K562 (cell line): Measurements from ENCODE around the gene WDCP.

Source experiments
- CREBBP ChIP-seq: IDR thresholded peaks from one replicate; pipeline ENCODE4 v1.6.1; 2012; ENCODE audit warnings: low read depth, mild to moderate bottlenecking, control low read depth, inconsistent platforms, low read length
- CTCF ChIP-seq, 3 experiments: IDR thresholded peaks in 2 of 3; conservative IDR thresholded peaks in 1 of 3; 2 replicates each; pipeline ENCODE4 v1.5.1; 2011 to 2012; ENCODE audit warnings: low read length in 3 of 3, mild to moderate bottlenecking in 3 of 3, control low read depth in 2 of 3, improper control_type of control experiment in 1 of 3, inconsistent platforms in 1 of 3, low read depth in 1 of 3, mixed read lengths in 1 of 3, moderate library complexity in 1 of 3; ENCODE audit not compliant: insufficient read depth in 2 of 3
- E2F5 ChIP-seq: sonication (generic); formaldehyde crosslinking; IDR thresholded peaks from 2 replicates; pipeline ENCODE4 v1.8.0; 2022; ENCODE audit warnings: mild to moderate bottlenecking, missing genetic modification reagents
- FOS ChIP-seq: IDR thresholded peaks from 3 replicates; pipeline ENCODE4 v1.6.1; 2011; ENCODE audit not compliant: insufficient read length; ENCODE audit errors: extremely low read depth
- HDGF ChIP-seq: fragments of 450-650 bp; IDR thresholded peaks from 2 replicates; pipeline ENCODE4 v1.6.1; 2016
- HMG20A ChIP-seq: fragments of 450-650 bp; formaldehyde crosslinking; conservative IDR thresholded peaks from 2 replicates; pipeline ENCODE4 v1.4.0; 2020; ENCODE audit warnings: mild to moderate bottlenecking, mixed read lengths
- RAD21 ChIP-seq, 2 experiments: fragments of 250-450 bp in 1 of 2; fragments of 450-650 bp in 1 of 2; sonication (Bioruptor Pico) in 1 of 2; formaldehyde crosslinking in 1 of 2; IDR thresholded peaks in 1 of 2; conservative IDR thresholded peaks in 1 of 2; 2 replicates each; pipeline versions ENCODE4 v1.4.0 to v1.8.0; 2020 to 2022; ENCODE audit warnings: mild to moderate bottlenecking in 2 of 2, moderate library complexity in 1 of 2
- ZKSCAN8 ChIP-seq: fragments of 200-800 bp; sonication (Bioruptor generic); IDR thresholded peaks from 2 replicates; pipeline ENCODE4 v1.6.1; 2016; ENCODE audit warnings: missing genetic modification characterization, missing compliant biosample characterization
- ZZZ3 ChIP-seq: fragments of 450-650 bp; IDR thresholded peaks from 2 replicates; pipeline ENCODE4 v1.6.1; 2016; ENCODE audit warnings: antibody characterized with exemption, mild to moderate bottlenecking, moderate library complexity

GRCh38 chr2:24016853-24017703 lies 30.1 kb downstream of the WDCP start:
- no peak for TF ChIP-seq E2F5 (CRISPR knock-in tag)
- TF ChIP-seq RAD21 (CRISPR knock-in tag; conservative IDR thresholded peaks at IDR 0.05 in 1 of 2, IDR thresholded peaks at IDR 0.05 in 1 of 2): no peak
- TF ChIP-seq HDGF: no peak
- no peak for TF ChIP-seq HMG20A (CRISPR knock-in tag)
- TF ChIP-seq CREBBP: no peak
- no peak for TF ChIP-seq CTCF (IDR thresholded peaks at IDR 0.05 in 2 of 3, conservative IDR thresholded peaks at IDR 0.05 in 1 of 3; ENCODE audit: insufficient read depth in 2 of 3, low read depth in 1 of 3, low read length in 3 of 3)
- no peak for TF ChIP-seq FOS
- no peak for TF ChIP-seq ZZZ3
- no peak for TF ChIP-seq ZKSCAN8
